Dendritic cell treated with granulocyte-macrophage colony-stimulating factor and Interleukin-4, amounts not matched to agents 40 ng/mL and 50 ng/mL, for 4 days (primary cell): ENCODE measurements around the gene GDF2.

Source experiments
- H3K27ac Mint-ChIP-seq: one replicate; pipeline ENCODE4 v1.8.0; 2022; ENCODE audit warnings: mild to moderate bottlenecking, mixed read lengths
- H3K27me3 Mint-ChIP-seq: one replicate; pipeline ENCODE4 v1.8.0; 2022; ENCODE audit warnings: mild to moderate bottlenecking, mixed read lengths
- H3K36me3 Mint-ChIP-seq: one replicate; pipeline ENCODE4 v1.8.0; 2022; ENCODE audit warnings: low read depth, mixed read lengths
- H3K4me1 Mint-ChIP-seq: one replicate; pipeline ENCODE4 v1.8.0; 2022; ENCODE audit warnings: low read depth, mixed read lengths
- H3K4me3 Mint-ChIP-seq: one replicate; pipeline ENCODE4 v1.8.0; 2022; ENCODE audit warnings: mild to moderate bottlenecking, moderate library complexity, mixed read lengths
- H3K9me3 Mint-ChIP-seq: one replicate; pipeline ENCODE4 v1.8.0; 2022; ENCODE audit warnings: mixed read lengths
- intact Hi-C: fragments of 100-400 bp; cut with micrococcal nuclease; formaldehyde crosslinking; loops from one replicate; pipeline ENCODE4 v1.15.0; 2022

GDF2 gene

DNA sequence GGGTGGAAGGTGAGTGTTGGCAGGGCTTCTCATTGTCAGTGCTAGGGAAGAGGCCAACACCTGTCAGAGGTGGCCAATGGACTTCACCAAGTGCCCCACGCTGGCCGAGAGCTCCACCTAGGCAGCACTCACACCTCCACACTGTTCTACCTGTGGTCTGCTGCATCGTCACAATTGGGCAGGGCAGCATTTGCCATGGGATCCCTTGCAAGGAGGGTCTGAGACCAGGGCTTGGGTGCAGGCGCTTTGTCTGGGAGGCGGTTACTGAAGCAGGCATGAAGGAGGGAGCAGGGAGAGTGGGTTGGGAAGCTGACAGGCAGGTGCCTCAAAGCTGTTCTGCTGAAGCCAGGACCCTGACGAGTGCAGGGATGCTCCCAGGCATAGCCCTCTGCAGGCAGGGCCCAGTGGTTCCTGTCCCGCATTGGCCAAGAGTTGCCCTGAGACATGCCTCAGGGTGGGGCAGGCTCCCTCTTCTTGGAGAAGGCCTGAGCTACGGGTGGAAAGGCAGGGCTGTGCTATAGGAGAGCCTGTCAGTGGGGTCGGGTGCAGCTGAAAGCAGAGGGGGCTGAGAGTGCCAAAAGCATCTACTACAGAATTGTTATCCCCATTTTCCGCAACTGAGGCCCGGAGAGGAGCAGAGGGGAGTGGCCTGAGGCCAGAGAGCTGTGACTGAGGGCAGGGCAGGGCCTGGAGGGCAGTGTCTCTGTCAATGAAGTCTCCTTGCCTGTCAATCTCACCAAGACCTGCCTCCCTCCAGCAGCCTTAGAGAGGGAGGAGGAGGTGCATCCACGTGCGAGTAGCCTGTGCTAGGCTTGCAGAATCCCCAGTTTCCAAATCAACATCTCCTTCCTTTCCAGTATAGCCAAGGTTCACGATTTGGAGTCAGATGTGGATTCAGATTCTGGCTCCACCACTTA, 29.9 kb downstream of the GDF2 start:
- intact Hi-C loops = no loop called here
- H3K27me3 Mint-ChIP-seq = no peaks in the 10 kb centered on the region
- H3K36me3 Mint-ChIP-seq = no peaks in the 10 kb centered on the region
- H3K9me3 Mint-ChIP-seq = no peaks in the 10 kb centered on the region
- H3K27ac Mint-ChIP-seq = no peak overlapping the region
- no peak overlapping the region for H3K4me3 Mint-ChIP-seq
- H3K4me1 Mint-ChIP-seq = no peaks in the 10 kb centered on the region

DNA sequence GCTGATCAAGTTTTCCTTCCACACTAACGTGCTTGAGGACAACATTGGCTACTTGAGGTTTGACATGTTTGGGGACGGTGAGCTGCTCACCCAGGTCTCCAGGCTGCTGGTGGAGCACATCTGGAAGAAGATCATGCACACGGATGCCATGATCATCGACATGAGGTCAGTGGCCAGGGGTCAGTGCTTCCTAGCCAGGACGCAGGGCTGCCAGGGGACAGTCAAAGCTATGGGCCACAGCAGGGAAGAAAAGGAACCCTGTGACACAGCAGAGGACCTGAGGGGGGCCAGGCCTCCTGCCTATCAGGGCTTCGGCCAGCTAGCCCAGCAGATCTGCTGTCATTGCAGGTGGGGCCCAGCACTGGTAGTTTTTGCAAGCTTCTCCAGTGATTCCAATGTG, 31.1 kb downstream of the GDF2 start:
- Mint-ChIP-seq H3K4me1 (no peaks in the 10 kb centered on the region), H3K27me3 (no peaks in the 10 kb centered on the region), H3K36me3 (no peaks in the 10 kb centered on the region), H3K27ac (no peak overlapping the region), H3K4me3 (no peak overlapping the region), H3K9me3 (no peaks in the 10 kb centered on the region)
- intact Hi-C loops = no loop called here

GRCh38 chr10:47354165-47354564, 31.9 kb downstream of the GDF2 start:
- Mint-ChIP-seq H3K4me3 (no peak overlapping the region), H3K27ac (no peak overlapping the region), H3K9me3 (no peaks in the 10 kb centered on the region), H3K4me1 (no peaks in the 10 kb centered on the region), H3K36me3 (no peaks in the 10 kb centered on the region), H3K27me3 (no peaks in the 10 kb centered on the region)
- intact Hi-C loops = no loop called here

DNA sequence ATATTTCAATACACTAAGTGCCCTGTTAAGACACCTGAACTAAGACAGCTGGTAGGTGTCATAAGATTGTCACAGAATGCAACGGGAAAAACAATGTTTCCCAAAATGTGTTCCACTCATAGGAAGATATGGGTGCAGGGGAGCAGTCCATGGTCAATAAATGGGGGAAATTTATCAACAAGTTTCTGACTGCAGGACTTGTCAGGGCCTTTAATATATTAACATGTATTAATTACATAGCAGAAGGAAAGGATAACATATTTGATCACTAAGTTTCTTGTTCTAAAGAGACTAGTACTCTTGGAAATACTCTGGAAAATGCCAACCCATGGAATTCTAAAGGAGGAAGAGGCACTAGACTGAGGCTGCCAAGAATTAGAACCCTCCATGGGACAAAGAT, 32.6 kb downstream of the GDF2 start:
- no peak overlapping the region for H3K4me3 Mint-ChIP-seq
- H3K27ac Mint-ChIP-seq = no peak overlapping the region
- no peaks in the 10 kb centered on the region for H3K9me3 Mint-ChIP-seq
- intact Hi-C loops = no loop called here
- no peaks in the 10 kb centered on the region for H3K4me1 Mint-ChIP-seq
- no peaks in the 10 kb centered on the region for H3K27me3 Mint-ChIP-seq
- H3K36me3 Mint-ChIP-seq = no peaks in the 10 kb centered on the region

GRCh38 chr10:47356708-47357107, 34.5 kb downstream of the GDF2 start:
- H3K27ac Mint-ChIP-seq = no peak overlapping the region
- no peaks in the 10 kb centered on the region for H3K27me3 Mint-ChIP-seq
- no peaks in the 10 kb centered on the region for H3K36me3 Mint-ChIP-seq
- intact Hi-C loops = no loop called here
- no peaks in the 10 kb centered on the region for H3K9me3 Mint-ChIP-seq
- no peak overlapping the region for H3K4me3 Mint-ChIP-seq
- no peaks in the 10 kb centered on the region for H3K4me1 Mint-ChIP-seq

DNA sequence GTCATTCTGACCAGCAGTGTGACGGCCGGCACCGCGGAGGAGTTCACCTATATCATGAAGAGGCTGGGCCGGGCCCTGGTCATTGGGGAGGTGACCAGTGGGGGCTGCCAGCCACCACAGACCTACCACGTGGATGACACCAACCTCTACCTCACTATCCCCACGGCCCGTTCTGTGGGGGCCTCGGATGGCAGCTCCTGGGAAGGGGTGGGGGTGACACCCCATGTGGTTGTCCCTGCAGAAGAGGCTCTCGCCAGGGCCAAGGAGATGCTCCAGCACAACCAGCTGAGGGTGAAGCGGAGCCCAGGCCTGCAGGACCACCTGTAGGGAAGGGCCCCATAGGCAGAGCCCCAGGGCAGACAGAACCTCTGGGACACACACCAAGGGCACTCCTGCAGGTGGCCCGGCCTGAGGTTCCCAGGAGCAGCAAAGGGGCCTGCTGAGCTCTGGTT, 34.9 kb downstream of the GDF2 start:
- H3K27ac Mint-ChIP-seq = no peak overlapping the region
- no peaks in the 10 kb centered on the region for H3K9me3 Mint-ChIP-seq
- H3K36me3 Mint-ChIP-seq = no peaks in the 10 kb centered on the region
- intact Hi-C loops = no loop called here
- H3K4me1 Mint-ChIP-seq = no peaks in the 10 kb centered on the region
- no peaks in the 10 kb centered on the region for H3K27me3 Mint-ChIP-seq
- no peak overlapping the region for H3K4me3 Mint-ChIP-seq

DNA sequence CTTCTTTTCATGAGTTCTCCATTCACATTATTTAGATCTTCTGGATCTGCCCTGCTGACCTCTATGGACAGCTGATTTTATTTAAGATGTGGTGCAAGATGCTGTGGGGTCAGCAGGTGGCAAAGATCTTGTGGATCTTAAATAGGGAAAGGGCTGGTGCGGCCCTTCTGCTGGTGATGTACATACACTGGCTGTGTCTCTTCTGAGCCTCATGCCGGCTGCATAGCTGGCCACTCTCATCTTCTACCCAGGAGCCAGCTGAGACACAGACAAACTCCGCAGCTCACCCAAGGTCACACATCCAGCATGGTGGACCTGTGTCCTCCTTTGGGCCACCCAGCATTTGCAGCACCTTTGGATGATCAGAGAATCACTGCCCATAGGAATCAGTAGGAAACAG, 35.7 kb downstream of the GDF2 start:
- Mint-ChIP-seq H3K9me3 (no peaks in the 10 kb centered on the region), H3K36me3 (no peaks in the 10 kb centered on the region), H3K4me1 (no peaks in the 10 kb centered on the region), H3K27ac (no peak overlapping the region), H3K4me3 (no peak overlapping the region), H3K27me3 (no peaks in the 10 kb centered on the region)
- intact Hi-C loops = no loop called here

DNA sequence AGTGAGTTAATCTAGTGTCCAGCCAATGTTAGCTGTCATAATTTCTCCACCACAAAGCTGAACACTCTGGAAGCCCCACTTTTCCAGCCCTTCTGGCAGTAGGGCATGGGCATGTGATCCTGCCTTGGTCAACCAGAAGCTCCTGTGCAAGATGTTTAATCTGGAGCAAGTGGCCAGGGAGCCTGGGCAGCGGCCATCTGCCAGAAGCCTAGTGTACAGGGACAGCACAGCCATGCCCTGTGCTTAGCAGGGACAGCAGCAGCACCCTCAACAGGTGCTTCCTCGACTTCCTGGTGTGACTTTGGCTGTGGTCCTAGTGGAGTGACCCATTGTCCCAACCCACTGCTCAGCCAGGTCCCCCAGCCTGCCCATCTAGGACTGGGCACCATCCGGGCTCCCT, 36.2 kb downstream of the GDF2 start:
- no peaks in the 10 kb centered on the region for H3K9me3 Mint-ChIP-seq
- H3K4me3 Mint-ChIP-seq = no peak overlapping the region
- no peaks in the 10 kb centered on the region for H3K27me3 Mint-ChIP-seq
- H3K27ac Mint-ChIP-seq = no peak overlapping the region
- intact Hi-C loops = no loop called here
- H3K4me1 Mint-ChIP-seq = no peaks in the 10 kb centered on the region
- no peaks in the 10 kb centered on the region for H3K36me3 Mint-ChIP-seq

DNA sequence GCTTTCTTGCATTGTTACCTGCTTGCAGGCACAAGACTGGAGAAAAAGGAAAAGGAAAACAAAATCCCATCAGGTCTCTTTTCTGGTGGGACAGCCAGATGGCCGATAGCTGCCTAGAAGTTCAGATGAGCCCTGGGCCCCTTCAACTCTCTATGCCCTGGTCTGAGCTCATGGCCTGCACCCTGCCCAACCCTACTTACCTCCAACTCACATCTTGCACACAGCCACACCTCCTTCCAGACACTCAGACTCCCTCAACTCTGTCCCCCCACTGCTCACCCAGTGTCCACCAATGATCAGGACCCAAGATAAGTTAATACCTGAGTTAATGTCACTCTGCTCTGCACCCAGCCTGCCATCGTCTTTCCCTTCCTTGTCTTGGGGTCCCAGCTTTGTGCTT, 36.8 kb downstream of the GDF2 start:
- no peaks in the 10 kb centered on the region for H3K4me1 Mint-ChIP-seq
- no peaks in the 10 kb centered on the region for H3K9me3 Mint-ChIP-seq
- no peak overlapping the region for H3K4me3 Mint-ChIP-seq
- H3K27me3 Mint-ChIP-seq = no peaks in the 10 kb centered on the region
- H3K36me3 Mint-ChIP-seq = no peaks in the 10 kb centered on the region
- intact Hi-C loops = no loop called here
- H3K27ac Mint-ChIP-seq = no peak overlapping the region

- intact Hi-C loops = no loop called here
- no peaks in the 10 kb centered on the region for H3K36me3 Mint-ChIP-seq
Observed at GRCh38 chr10:47359626-47360418, 37.6 kb downstream of the GDF2 start.

DNA sequence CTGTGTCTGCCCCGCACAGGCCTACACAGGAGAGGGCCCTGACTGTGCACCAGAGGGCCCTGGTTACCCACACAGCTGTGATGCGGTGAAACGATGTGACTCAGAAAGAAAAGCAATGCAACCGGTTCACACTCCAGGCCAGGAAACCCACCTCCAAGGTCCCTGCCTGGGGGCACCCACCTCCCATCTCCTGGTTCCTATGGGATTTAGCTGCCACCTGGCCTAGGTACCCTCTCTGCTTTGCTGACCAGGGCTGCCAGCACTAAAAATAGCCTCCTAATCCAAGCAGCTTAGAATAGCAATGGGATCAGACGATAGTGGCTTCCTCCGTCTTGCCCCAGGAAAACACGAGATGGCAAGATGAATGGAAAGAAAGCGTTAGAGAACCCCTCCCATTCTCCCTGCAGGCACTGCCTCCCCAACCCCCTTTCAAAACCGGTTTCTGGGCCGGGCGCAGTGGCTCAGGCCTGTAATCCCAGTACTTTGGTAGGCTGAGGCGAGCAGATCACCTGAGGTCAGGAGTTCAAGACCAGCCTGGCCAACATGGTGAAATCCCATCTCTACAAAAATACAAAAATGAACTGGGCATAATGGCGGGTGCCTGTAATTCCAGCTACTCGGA, 38.3 kb downstream of the GDF2 start:
- no peaks in the 10 kb centered on the region for H3K36me3 Mint-ChIP-seq
- H3K9me3 Mint-ChIP-seq = no peaks in the 10 kb centered on the region
- intact Hi-C loops = no loop called here
- H3K27me3 Mint-ChIP-seq = no peaks in the 10 kb centered on the region
- H3K4me1 Mint-ChIP-seq = no peaks in the 10 kb centered on the region
- no peak overlapping the region for H3K27ac Mint-ChIP-seq
- no peak overlapping the region for H3K4me3 Mint-ChIP-seq

More at GRCh38 chr10:47359626-47360418, 37.6 kb downstream of the GDF2 start:
- H3K9me3 Mint-ChIP-seq = no peaks in the 10 kb centered on the region
- no peak overlapping the region for H3K27ac Mint-ChIP-seq
- no peaks in the 10 kb centered on the region for H3K4me1 Mint-ChIP-seq
- no peak overlapping the region for H3K4me3 Mint-ChIP-seq
- H3K27me3 Mint-ChIP-seq = no peaks in the 10 kb centered on the region

DNA sequence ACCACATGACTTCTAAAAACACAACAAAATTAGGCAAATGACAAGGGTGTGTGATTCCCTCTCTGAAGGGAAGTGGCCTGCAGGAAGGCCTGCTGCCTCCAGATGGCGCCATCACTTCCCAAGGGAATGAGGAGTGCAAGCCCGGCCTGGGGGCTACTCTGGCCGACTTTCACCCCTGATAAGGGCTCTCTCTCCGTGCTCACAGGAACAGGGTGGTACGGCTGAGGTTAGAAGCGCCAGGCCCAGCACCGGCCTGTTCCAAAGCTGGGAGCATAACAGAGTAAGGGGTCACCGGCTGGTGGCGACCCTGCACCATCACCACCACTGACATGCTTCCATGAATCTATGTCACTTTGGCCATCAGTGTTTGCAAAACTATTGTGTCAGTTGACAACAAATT, 39.0 kb downstream of the GDF2 start:
- H3K27ac Mint-ChIP-seq = no peak overlapping the region
- no peaks in the 10 kb centered on the region for H3K27me3 Mint-ChIP-seq
- H3K9me3 Mint-ChIP-seq = no peaks in the 10 kb centered on the region
- no peak overlapping the region for H3K4me3 Mint-ChIP-seq
- H3K4me1 Mint-ChIP-seq = no peaks in the 10 kb centered on the region
- intact Hi-C loops = no loop called here
- no peaks in the 10 kb centered on the region for H3K36me3 Mint-ChIP-seq

GRCh38 chr10:47362199-47362598, 39.9 kb downstream of the GDF2 start:
- H3K27me3 Mint-ChIP-seq = no peaks in the 10 kb centered on the region
- H3K27ac Mint-ChIP-seq = no peak overlapping the region
- H3K4me1 Mint-ChIP-seq = no peaks in the 10 kb centered on the region
- H3K4me3 Mint-ChIP-seq = no peak overlapping the region
- H3K9me3 Mint-ChIP-seq = no peaks in the 10 kb centered on the region
- H3K36me3 Mint-ChIP-seq = no peaks in the 10 kb centered on the region
- intact Hi-C loops = no loop called here

GRCh38 chr10:47363781-47364180, 41.5 kb downstream of the GDF2 start:
- Mint-ChIP-seq H3K36me3 (no peaks in the 10 kb centered on the region), H3K4me1 (no peaks in the 10 kb centered on the region), H3K9me3 (no peaks in the 10 kb centered on the region), H3K27ac (no peak overlapping the region), H3K4me3 (no peak overlapping the region), H3K27me3 (no peaks in the 10 kb centered on the region)
- intact Hi-C loops = no loop called here
